Head of caudate nucleus (tissue), 42 donors: ENCODE data around the gene CYP4F11.
"Not testable (repeated sequence)": the region's sequence is repeated elsewhere in the genome, so short reads cannot be mapped to it uniquely, and the experiment has no call there.

Experiments used
- DNase-seq, 42 donors: peaks; one replicate each; pipeline versions ENCODE4 v3.0.0 to v3.0.0-alpha.2; 2020 to 2021; ENCODE audit warnings: mixed read lengths in 7 of 42
- intact Hi-C: fragments of 100-400 bp; cut with DNase I; formaldehyde crosslinking; loops from one replicate; pipeline ENCODE4 v1.15.0; 2022

Gene CYP4F11

GRCh38 chr19:15928321-15928720, 6.0 kb downstream of the CYP4F11 start:
- intact Hi-C loops: no loop called here

GRCh38 chr19:15926484-15926883, 7.8 kb downstream of the CYP4F11 start:
- intact Hi-C loops: no loop called here
- DNase-seq: no peak

More at GRCh38 chr19:15928321-15928720, 6.0 kb downstream of the CYP4F11 start:
- DNase-seq: no peak

GRCh38 chr19:15923702-15924101, 10.6 kb downstream of the CYP4F11 start:
- intact Hi-C loops: no loop called here
- no peak for DNase-seq

GRCh38 chr19:15922021-15922420, 12.3 kb downstream of the CYP4F11 start:
- intact Hi-C loops: no loop called here
- DNase-seq: no peak

GRCh38 chr19:15919243-15919642, 15.1 kb downstream of the CYP4F11 start:
- no peak for DNase-seq
- intact Hi-C loops: no loop called here

- no peak for DNase-seq
- intact Hi-C loops: no loop called here
Observed at GRCh38 chr19:15915109-15915508, 19.2 kb downstream of the CYP4F11 start.

GRCh38 chr19:15913830-15914229, 20.5 kb downstream of the CYP4F11 start:
- DNase-seq: peak in 1 of 42 donors; percentile 3
- intact Hi-C loops: no loop called here

- DNase-seq: no peak
- intact Hi-C loops: no loop called here
Observed at GRCh38 chr19:15913384-15913783, 20.9 kb downstream of the CYP4F11 start.

- intact Hi-C loops: no loop called here
- no peak for DNase-seq
Observed at GRCh38 chr19:15911599-15912235, 22.6 kb downstream of the CYP4F11 start.

- DNase-seq: no peak
- intact Hi-C loops: no loop called here
Observed at GRCh38 chr19:15905026-15905425, 29.3 kb downstream of the CYP4F11 start.

GRCh38 chr19:15902898-15903297, 31.4 kb downstream of the CYP4F11 start:
- intact Hi-C loops: not testable (repeated sequence)

GRCh38 chr19:15902254-15902653, 32.1 kb downstream of the CYP4F11 start:
- DNase-seq: no peak
- intact Hi-C loops: no loop called here

More at GRCh38 chr19:15902898-15903297, 31.4 kb downstream of the CYP4F11 start:
- DNase-seq: not testable (repeated sequence)

GRCh38 chr19:15900504-15900903, 33.8 kb downstream of the CYP4F11 start:
- DNase-seq: no peak
- intact Hi-C loops: no loop called here

- DNase-seq, intact Hi-C loops: not testable (repeated sequence)
Observed at GRCh38 chr19:15900032-15900431, 34.3 kb downstream of the CYP4F11 start.

- DNase-seq, intact Hi-C loops: not testable (repeated sequence)
Observed at GRCh38 chr19:15899561-15899960, 34.8 kb downstream of the CYP4F11 start.

GRCh38 chr19:15897738-15898276, 36.5 kb downstream of the CYP4F11 start, which contains the start of gene CYP4F2:
CYP4F2 (minus strand) TSS chr19:15898074; CDS start chr19:15897611, 463 bp downstream.
- DNase-seq: no peak
- intact Hi-C loops: no loop called here

GRCh38 chr19:15897026-15897737, 37.1 kb downstream of the CYP4F11 start:
- peak in 31 of 42 donors; percentile 9 to 85 (median 41) for DNase-seq
- intact Hi-C loops: no loop called here

GRCh38 chr19:15895876-15896430, 38.4 kb downstream of the CYP4F11 start:
- DNase-seq: no peak
- intact Hi-C loops: no loop called here

GRCh38 chr19:15894359-15894758, 40.0 kb downstream of the CYP4F11 start:
- no peak for DNase-seq
- intact Hi-C loops: no loop called here

GRCh38 chr19:15893477-15893876, 40.9 kb downstream of the CYP4F11 start:
- intact Hi-C loops: no loop called here
- no peak for DNase-seq
